ENCODE data around the gene MARCHF7.

Gene MARCHF7

DNA sequence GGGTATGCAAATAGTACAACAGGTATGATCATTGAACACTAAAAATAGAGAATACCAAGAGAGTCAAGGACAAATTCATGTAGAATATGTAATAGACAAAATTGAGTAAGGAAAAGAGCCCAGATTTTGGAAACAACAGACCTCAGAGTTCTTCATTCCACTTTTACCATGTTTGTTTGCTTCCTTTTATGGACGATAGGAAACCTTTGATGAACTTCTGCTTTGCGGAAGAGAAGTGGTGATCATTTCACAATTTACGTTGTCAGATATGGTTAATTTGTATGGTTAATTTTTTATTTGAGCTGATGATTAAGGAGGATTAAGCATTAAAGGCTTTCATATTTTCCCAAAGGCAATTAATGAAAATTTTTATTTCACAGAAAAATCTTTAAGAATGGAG lies 16.3 kb downstream of the MARCHF7 start:
- Histone ChIP-seq H4K20me1 (ENCODE audit: control insufficient read depth, insufficient read depth, low read depth, low read length) (peaks cover 23% of the 10 kb centered on the region), H3K36me3 (ENCODE audit: control insufficient read depth, low read length) (peaks cover 91% of the 10 kb centered on the region), H3K79me2 (ENCODE audit: control insufficient read depth, low read length) (peaks cover 97% of the 10 kb centered on the region), H3K4me1 (ENCODE audit: control insufficient read depth, low read length) (peaks cover 10% of the 10 kb centered on the region), H3K27ac (ENCODE audit: low read depth, low read length) (no peak overlapping the region), H3K27me3 (ENCODE audit: control insufficient read depth, low read length) (no peaks in the 10 kb centered on the region), H3K4me2 (ENCODE audit: low read length) (no peak overlapping the region), H3K4me3 (ENCODE audit: low read length) (no peak overlapping the region), H3K9me3 (ENCODE audit: control insufficient read depth, insufficient read depth, low read length) (no peaks in the 10 kb centered on the region), H3F3A (ENCODE audit: control insufficient read depth, insufficient read depth) (no peaks in the 10 kb centered on the region), H3K9me2 (replicated peaks; ENCODE audit: control insufficient read depth, low read length) (no peaks in the 10 kb centered on the region)
- TF ChIP-seq, protein P1, sequence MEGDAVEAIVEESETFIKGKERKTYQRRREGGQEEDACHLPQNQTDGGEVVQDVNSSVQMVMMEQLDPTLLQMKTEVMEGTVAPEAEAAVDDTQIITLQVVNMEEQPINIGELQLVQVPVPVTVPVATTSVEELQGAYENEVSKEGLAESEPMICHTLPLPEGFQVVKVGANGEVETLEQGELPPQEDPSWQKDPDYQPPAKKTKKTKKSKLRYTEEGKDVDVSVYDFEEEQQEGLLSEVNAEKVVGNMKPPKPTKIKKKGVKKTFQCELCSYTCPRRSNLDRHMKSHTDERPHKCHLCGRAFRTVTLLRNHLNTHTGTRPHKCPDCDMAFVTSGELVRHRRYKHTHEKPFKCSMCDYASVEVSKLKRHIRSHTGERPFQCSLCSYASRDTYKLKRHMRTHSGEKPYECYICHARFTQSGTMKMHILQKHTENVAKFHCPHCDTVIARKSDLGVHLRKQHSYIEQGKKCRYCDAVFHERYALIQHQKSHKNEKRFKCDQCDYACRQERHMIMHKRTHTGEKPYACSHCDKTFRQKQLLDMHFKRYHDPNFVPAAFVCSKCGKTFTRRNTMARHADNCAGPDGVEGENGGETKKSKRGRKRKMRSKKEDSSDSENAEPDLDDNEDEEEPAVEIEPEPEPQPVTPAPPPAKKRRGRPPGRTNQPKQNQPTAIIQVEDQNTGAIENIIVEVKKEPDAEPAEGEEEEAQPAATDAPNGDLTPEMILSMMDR (IDR thresholded peaks at IDR 0.05; ENCODE audit: low read depth, low read length, poor library complexity, severe bottlenecking): no peak
- no peak for TF ChIP-seq EZH2phosphoT487 (IDR thresholded peaks at IDR 0.05; ENCODE audit: borderline replicate concordance, low read length)

DNA sequence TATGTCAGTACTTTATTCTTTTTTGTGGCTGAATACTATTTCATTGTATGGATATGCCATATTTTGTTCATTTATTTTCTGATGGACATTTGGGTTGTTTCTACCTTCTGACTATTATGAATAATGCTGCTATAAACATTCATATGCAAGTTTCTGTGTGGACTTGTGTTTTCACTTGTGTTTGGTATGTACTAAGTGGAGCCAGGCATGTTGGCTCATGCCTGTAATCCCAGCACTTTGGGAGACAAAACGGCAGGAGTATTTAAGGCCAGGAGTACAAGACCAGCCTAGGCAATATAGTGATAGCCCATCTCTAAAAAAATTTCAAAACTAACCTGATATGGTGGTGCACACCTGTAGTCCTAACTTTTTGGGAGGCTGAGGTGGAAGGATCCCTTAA lies 23.3 kb downstream of the MARCHF7 start:
- TF ChIP-seq, protein P1 (IDR thresholded peaks at IDR 0.05; ENCODE audit: low read depth, low read length, poor library complexity, severe bottlenecking): no peak
- no peak for TF ChIP-seq EZH2phosphoT487 (IDR thresholded peaks at IDR 0.05; ENCODE audit: borderline replicate concordance, low read length)
- Histone ChIP-seq H3K79me2 (ENCODE audit: control insufficient read depth, low read length) (peaks cover 97% of the 10 kb centered on the region), H3K4me1 (ENCODE audit: control insufficient read depth, low read length) (no peaks in the 10 kb centered on the region), H3K4me3 (ENCODE audit: low read length) (no peak overlapping the region), H3K9me3 (ENCODE audit: control insufficient read depth, insufficient read depth, low read length) (no peaks in the 10 kb centered on the region), H3K27ac (ENCODE audit: low read depth, low read length) (no peak overlapping the region), H3K27me3 (ENCODE audit: control insufficient read depth, low read length) (no peaks in the 10 kb centered on the region), H3K36me3 (ENCODE audit: control insufficient read depth, low read length) (peaks cover 93% of the 10 kb centered on the region), H3F3A (ENCODE audit: control insufficient read depth, insufficient read depth) (0 out of 2 replicates have a peak, but pooled peaks cover 2% of the 10 kb centered on the region), H4K20me1 (ENCODE audit: control insufficient read depth, insufficient read depth, low read depth, low read length) (0 out of 2 replicates have a peak, but pooled peaks cover 5% of the 10 kb centered on the region), H3K4me2 (ENCODE audit: low read length) (no peak overlapping the region), H3K9me2 (replicated peaks; ENCODE audit: control insufficient read depth, low read length) (no peaks in the 10 kb centered on the region)

DNA sequence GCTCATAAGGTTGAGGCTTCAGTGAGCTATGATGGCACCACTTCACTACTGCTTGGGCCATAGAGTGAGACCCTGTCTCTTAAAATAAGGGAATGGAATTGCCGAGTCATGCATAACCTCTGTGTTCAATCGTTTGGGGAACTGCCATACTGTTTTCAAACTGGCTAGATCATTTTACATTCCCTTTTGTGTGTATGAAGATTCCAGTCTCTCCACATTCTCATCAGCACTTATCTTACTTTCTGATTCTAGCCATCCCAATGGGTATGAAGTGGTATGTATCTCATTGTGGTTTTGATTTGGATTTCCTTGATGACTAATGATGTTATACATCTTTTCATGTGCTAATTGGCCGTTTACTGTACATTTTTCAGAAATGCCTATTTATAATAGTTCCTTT lies 23.7 kb downstream of the MARCHF7 start:
- Histone ChIP-seq H3K79me2 (ENCODE audit: control insufficient read depth, low read length) (peaks cover 96% of the 10 kb centered on the region), H3K36me3 (ENCODE audit: control insufficient read depth, low read length) (peaks cover 91% of the 10 kb centered on the region), H3K4me2 (ENCODE audit: low read length) (no peak overlapping the region), H3K9me3 (ENCODE audit: control insufficient read depth, insufficient read depth, low read length) (no peaks in the 10 kb centered on the region), H4K20me1 (ENCODE audit: control insufficient read depth, insufficient read depth, low read depth, low read length) (0 out of 2 replicates have a peak, but pooled peaks cover 5% of the 10 kb centered on the region), H3F3A (ENCODE audit: control insufficient read depth, insufficient read depth) (0 out of 2 replicates have a peak, but pooled peaks cover 2% of the 10 kb centered on the region), H3K4me3 (ENCODE audit: low read length) (no peak overlapping the region), H3K9me2 (replicated peaks; ENCODE audit: control insufficient read depth, low read length) (no peaks in the 10 kb centered on the region), H3K27ac (ENCODE audit: low read depth, low read length) (no peak overlapping the region), H3K27me3 (ENCODE audit: control insufficient read depth, low read length) (no peaks in the 10 kb centered on the region), H3K4me1 (ENCODE audit: control insufficient read depth, low read length) (no peaks in the 10 kb centered on the region)
- TF ChIP-seq, protein P1 (IDR thresholded peaks at IDR 0.05; ENCODE audit: low read depth, low read length, poor library complexity, severe bottlenecking): no peak
- no peak for TF ChIP-seq EZH2phosphoT487 (IDR thresholded peaks at IDR 0.05; ENCODE audit: borderline replicate concordance, low read length)
